HL-60/S4 treated with retinoic acid at 250 ng/mL for 4 days and 3 days (cell line): Measurements from ENCODE around the gene STIM2.

Experiments
- in situ Hi-C: fragments of 300-500 bp; cut with MboI; formaldehyde crosslinking; loops from 2 replicates; pipeline ENCODE4 v1.7.0; 2022; ENCODE audit warnings: low sequenced_read_pairs

Gene STIM2

DNA sequence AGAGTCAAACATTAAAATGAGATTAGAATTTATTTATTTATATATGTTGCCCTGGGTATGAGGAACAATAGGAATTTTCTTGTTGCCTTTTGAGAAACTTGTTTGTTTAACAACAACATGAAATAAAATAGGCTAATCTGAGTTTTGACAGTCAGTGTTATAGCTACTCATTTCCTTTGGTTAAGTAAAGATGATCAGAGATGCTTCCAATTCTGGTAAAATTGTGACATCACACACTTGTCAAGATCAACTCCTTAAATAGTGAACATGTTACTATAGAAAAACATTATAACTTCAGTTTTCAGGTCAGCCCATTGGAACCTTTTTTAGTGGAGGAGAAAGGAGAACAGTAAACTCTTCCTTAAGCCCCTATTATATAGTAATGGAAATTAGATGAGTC lies 136.1 kb downstream of the STIM2 start:
- in situ Hi-C loops, result no loop called here

DNA sequence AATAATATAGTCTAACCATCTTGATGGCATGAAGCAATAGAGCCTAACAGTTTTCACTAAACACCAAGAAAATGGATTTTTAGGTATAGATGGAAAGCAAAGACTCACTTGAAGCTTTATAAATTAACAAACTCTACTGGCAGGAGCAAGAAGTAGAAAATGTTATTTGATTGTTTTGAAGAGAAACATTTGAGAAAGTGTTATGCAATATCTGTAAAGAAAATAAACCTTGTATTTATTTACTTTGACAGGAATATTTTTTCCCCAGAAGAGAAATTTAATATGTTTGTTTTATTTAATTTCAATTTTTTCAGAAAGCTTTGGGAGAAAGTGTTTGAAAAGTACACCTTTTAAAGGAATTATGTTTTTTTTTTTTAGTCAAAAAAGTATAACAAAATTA lies 139.0 kb downstream of the STIM2 start:
- in situ Hi-C loops, result loop anchor here (25.0 kb wide), 3 partner anchors 287 to 1012 kb away; no protein-coding TSS in a partner anchor

DNA sequence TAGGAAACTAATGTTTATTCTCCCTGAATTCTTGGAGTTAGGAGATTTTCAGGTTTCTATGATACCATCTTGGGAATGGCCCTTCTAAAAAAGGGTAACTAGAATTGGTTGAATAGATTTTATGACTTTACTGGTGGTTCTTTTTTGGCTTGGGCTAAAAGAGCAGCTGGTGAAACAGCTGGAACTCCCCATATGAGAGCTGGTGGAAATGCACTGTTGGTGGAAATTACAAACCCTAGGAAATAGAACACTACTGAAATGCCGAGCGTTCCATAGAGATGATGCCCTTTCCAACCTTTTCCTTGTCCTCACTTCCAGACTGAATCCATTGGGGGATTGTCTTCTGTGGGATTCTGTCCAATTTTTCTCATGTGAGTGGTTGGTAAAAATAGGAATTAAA lies 139.5 kb downstream of the STIM2 start:
- in situ Hi-C loops, result loop anchor here (25.0 kb wide), 3 partner anchors 288 to 1013 kb away; no protein-coding TSS in a partner anchor

DNA sequence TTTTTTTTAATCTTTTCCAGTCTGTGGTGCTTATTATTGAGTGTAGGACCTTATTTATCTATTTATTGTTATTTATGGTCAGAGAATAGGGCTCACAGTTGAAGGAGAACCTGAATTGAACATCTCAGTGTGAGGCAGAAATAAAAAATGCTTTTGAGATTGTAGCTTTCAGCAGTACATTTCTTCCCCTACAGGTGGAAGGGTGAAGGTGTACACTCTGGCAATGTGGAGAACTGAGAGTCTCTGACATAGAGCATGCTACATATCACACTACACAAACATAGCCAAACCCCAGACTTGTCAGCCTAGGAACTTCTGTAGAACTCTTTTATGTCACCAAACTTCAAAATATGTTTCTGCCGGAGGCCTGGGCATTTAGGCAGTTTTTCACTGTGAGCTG lies 140.2 kb downstream of the STIM2 start:
- in situ Hi-C loops, result loop anchor here (25.0 kb wide), 3 partner anchors 289 to 1014 kb away; no protein-coding TSS in a partner anchor

DNA sequence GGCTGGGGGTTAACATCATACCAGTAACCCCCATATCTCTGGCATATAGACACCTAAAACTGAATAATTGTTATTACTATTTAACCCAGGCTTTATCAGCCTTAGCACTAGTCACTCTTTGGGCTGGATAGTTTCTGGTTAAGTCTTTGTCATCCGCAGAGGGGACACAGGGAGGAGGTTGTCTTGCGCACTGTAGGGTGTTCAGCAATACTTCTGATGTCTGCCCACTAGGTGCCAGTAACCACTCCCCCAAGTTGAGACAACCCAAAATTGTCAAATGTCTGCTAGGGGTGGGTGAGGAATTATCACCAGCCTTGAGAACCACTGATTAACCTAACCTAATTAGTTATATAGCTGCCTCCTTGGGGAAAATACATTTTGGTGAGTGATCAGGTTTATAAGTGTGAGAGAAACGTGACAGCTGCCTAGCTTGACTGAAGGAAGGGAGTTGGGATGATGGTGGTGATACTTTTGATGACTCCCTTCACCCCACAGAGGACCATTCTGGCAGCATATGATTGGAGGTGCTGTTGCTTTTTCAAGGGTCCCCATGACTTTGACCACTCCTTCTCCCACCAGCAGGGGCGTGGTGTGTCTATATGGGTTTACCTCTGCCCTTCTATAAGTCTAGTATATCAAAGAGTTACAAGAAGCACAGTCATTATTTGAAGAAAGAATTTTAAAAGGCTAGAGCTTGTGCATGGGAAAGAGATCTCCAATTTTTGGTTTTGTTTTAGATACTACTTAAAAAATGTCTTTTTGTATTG lies 140.9 kb downstream of the STIM2 start:
- in situ Hi-C loops, result loop anchor here (25.0 kb wide), 3 partner anchors 289 to 1014 kb away; no protein-coding TSS in a partner anchor

DNA sequence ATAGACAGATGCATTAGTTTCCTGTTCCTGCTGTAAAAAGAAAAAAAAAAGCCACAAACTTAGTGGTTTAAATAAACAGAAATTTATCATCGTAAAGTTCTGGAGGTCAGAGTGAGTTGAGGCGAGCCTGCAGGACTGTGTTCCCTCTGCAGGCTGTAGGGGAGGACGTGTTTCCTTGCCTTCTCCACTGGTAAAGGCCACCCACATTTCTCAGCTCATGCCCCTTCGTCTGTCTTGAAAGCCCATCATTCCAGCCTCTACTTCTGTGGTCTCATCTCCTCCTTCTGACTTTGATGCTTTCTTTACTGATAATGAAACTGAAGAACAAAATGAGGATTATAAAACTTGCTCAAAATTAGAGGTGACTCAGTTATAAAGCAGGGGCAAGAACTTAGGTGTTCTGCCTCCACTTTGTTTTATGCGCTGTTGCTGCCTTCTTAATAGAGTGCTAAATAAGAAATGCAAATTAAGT lies 143.0 kb downstream of the STIM2 start:
- in situ Hi-C loops, result loop anchor here (25.0 kb wide), 3 partner anchors 291 to 1016 kb away; no protein-coding TSS in a partner anchor

DNA sequence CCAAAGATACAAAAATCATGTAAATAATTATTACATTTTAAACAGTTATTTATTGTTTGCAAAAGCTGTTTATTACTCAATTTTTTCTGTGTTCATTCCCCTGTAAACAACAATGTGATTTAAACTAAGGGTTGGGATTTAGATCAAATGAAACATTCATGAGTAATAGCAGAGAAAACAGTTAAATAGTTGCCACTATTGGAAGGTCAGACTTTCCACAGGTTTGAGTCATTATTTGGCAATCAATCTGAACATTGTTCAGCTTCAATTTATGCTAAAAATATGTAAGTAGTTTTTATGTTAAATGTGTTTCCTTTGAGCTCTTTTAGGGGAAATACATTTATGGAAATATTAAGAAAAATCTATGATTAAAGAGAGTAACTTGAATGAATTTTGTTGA lies 144.9 kb downstream of the STIM2 start:
- in situ Hi-C loops, result loop anchor here (25.0 kb wide), 3 partner anchors 293 to 1018 kb away; no protein-coding TSS in a partner anchor

DNA sequence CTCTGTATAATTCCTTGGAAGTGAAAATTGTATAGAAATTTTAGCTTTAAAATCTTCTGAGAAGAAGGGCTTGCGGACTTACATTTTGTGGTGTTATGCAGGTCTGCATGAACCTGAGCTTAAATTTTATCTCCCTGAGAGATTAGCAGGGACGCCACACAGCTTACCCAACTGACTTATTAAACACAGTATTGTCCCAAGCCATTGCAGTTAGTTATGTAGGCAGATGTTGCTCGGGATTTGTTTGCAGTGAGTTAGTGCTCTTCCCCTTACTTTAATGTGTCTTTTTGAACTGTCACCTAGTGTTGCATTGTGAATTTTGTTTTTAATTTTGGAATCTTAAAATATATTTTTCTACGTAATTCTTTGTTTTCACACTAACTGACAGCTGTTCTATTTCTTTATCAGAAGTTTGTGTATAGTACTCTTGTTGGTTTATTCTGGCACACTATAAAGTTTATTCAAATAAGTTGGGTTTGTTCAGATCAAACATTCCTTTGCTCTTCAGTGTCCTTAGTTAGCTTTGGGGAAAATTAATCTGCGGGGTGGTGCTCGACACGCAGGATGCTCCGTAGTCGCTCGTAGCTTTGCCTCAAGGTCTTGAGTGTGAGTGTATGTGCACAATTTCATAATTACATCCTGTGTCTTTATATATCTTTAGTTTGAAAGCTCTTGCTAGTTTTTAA lies 145.4 kb downstream of the STIM2 start:
- in situ Hi-C loops, result loop anchor here (25.0 kb wide), 3 partner anchors 294 to 1019 kb away; no protein-coding TSS in a partner anchor

DNA sequence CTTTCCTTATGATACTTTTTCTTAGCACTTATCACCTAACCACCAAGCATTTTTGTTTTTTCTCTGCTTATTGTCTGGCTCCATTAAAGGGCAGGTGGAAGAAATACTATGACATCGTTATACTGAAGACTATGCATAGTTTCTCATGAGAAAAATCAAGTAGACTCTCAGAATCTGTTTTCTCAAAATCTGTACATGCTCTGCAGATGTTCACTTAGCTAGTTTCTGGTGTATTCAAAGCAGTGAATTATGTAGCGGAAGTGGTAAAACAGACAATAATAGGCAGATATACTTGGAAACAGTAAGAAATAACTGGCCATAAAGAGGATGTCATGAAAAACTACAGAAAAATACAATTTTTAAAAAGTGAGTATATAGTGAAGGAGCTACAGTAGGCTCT lies 146.0 kb downstream of the STIM2 start:
- in situ Hi-C loops, result loop anchor here (25.0 kb wide), 3 partner anchors 294 to 1019 kb away; no protein-coding TSS in a partner anchor

DNA sequence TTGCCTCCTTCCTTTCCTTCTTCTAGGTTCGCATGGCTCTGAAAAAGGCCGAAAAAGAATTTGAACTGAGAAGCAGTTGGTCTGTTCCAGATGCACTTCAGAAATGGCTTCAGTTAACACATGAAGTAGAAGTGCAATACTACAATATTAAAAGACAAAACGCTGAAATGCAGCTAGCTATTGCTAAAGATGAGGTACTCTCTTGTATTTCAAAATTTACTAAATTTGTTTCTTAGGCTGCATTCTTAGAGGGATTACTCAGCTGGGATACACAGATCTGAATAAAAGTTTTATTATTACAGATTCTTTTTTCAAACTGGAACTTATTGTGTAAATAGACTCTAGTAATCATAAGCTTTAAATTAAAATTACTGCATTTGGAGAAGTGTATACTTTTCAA lies 146.9 kb downstream of the STIM2 start:
- in situ Hi-C loops, result loop anchor here (25.0 kb wide), 3 partner anchors 295 to 1020 kb away; no protein-coding TSS in a partner anchor

DNA sequence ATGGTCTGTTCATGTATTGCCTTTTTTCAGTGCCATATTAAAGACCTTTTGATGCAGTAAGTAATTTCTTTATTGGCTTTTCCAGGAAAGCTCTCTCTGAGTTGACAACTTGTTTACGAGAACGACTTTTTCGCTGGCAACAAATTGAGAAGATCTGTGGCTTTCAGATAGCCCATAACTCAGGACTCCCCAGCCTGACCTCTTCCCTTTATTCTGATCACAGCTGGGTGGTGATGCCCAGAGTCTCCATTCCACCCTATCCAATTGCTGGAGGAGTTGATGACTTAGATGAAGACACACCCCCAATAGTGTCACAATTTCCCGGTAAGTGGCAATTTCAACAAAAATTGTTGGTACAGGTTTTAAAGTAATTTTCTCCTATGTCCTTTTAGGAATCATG lies 148.0 kb downstream of the STIM2 start:
- in situ Hi-C loops, result loop anchor here (25.0 kb wide), 3 partner anchors 296 to 1021 kb away; no protein-coding TSS in a partner anchor

DNA sequence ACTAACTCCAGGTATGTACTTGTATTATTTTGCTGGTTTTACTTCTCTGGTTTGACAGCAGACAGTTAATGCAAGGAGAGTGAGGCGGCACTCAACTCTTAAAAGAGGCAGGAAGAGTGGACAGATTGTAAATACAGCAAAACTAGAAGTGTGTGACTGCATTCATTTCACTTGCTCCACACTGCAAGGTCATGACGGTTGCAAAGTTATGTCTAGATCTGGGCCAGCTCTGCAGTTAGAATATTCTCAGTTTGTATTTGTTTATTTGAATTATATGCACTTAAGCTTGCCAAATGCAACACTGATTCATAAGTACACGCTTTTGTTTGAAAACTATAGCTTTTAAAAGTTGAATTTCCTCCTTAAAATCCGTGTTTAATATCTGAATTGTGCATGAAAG lies 148.9 kb downstream of the STIM2 start:
- in situ Hi-C loops, result loop anchor here (25.0 kb wide), 3 partner anchors 297 to 1022 kb away; no protein-coding TSS in a partner anchor

DNA sequence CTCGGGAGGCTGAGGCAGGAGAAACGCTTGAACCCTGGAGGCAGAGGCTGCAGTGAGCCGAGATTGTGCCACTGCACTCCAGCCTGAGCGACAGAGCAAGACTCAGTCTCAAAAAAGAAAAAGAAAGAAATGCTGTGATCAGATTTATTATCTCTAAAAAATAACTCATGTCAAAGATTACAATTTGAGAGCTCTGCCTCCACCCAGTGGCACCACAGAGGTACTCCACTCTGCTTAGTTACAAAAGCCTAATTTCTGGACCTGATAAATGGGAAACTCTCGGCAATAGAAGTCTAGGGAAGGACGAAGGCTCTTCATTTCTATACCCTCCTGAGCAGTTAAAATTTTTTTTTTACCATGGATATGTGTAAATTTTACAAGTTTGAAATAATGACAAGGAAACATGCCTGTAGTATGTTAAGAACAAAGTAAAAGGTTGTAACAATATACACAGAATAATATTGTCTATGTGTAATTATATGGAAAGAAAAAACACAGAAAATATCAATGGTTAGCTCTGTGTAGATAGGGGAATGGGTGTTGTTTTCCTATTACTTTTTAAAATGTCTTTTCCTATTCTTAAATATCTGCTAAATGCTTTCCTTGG lies 149.8 kb downstream of the STIM2 start:
- in situ Hi-C loops, result loop anchor here (25.0 kb wide), 3 partner anchors 298 to 1023 kb away; no protein-coding TSS in a partner anchor

DNA sequence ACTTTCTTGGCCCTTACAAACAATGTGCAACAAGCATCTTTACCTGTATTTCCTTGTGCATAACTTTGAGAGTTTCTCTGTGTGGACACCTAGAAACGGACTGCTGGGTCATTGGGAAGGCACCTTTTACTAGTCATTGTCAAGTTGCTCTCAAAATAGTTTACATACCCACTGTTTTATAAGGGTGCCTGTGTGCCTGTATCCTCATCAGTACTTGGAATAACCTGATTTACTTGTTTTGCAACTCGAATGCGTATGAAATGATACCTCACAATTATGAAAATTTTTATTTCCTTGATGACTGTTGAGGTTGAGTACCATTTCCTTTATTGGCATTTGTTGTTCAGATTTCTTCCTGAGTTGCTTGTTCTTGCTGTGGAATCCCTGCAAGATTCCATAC lies 150.8 kb downstream of the STIM2 start:
- in situ Hi-C loops, result loop anchor here (25.0 kb wide), 3 partner anchors 299 to 1024 kb away; no protein-coding TSS in a partner anchor

DNA sequence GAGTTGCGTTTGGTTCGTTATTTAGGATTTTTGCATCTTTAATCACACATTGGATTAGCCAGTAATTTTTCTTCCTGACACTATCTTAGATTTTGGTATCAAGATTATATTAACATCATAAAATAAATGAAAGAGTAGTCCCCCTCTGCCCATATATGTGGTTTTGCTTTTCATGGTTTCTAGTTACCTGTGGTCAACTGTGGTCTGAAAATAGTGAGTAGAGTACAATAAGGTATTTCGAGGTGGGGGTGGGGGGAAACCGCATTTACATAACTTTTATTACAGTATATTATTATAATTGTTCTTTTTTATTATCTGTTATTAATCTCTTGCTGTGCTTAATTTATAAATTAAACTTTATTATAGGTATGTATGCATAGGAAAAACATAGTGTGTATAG lies 152.4 kb downstream of the STIM2 start:
- in situ Hi-C loops, result loop anchor here (25.0 kb wide), 3 partner anchors 301 to 1026 kb away; no protein-coding TSS in a partner anchor

DNA sequence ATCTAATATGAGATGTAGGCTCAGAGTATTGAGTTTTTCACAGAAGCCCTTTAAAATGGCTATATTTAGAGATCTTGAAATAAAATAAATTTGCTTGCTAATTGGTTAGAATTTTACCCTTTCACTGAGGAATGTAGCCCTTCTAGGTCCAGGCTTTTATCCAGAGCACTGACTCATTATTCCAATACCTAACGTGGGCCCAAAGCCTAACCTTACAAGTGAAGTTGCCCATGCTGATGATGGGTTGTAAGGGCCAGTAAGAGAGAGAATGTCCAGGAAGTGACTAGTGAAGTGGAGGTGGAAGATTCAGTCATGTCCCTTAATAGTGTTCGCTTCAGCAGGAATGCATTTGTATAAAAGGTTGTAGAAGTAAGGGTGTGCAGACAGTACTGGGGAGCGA lies 155.9 kb downstream of the STIM2 start:
- in situ Hi-C loops, result loop anchor here (25.0 kb wide), 3 partner anchors 304 to 1029 kb away; no protein-coding TSS in a partner anchor

DNA sequence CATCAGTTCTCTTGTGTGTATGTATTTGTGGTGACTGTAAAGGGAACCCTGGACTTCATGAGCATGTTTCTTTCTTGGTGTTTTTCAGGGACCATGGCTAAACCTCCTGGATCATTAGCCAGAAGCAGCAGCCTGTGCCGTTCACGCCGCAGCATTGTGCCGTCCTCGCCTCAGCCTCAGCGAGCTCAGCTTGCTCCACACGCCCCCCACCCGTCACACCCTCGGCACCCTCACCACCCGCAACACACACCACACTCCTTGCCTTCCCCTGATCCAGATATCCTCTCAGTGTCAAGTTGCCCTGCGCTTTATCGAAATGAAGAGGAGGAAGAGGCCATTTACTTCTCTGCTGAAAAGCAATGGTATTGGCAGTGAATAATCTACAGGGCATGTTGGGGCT lies 157.0 kb downstream of the STIM2 start:
- in situ Hi-C loops, result loop anchor here (25.0 kb wide), 3 partner anchors 305 to 1030 kb away; no protein-coding TSS in a partner anchor

DNA sequence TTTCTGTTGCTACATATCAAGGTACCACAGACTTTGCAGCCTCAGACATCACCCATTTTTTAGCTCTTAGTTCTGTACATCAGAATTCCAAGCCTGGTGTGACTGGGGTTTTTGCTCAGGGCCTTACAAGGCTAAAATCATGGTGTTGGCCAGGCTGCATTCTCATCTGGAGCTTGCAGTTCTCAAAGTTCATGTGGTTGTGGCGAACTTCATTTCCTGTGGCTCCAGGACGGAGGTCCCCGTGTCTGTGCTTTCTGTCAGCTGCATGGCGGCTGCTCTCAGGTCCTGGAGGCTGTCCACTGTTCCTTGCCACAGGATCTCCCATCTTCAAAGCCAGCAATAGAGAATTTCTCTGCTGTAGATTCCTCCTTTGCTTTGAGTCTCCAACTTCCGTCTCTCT lies 157.4 kb downstream of the STIM2 start:
- in situ Hi-C loops, result loop anchor here (25.0 kb wide), 3 partner anchors 306 to 1031 kb away; no protein-coding TSS in a partner anchor

DNA sequence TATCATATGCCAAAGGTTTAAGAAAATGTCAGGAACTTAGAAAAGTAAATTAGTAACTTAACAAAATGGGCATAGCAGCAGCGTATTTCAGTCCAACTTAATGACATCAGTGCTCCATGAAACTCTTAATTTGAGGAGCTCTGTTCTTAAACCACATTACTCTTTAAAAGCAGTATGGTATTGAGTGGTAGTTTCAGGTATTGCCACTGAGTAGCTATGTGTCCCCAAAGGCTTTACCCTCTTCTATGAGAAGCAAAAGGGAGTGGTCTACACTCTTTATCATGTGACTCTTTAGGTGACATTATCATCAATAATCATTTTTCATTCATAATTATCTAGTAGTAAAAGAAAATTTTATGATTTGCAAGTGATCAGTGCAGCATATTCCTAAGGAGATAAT lies 158.3 kb downstream of the STIM2 start:
- in situ Hi-C loops, result loop anchor here (25.0 kb wide), 3 partner anchors 307 to 1032 kb away; no protein-coding TSS in a partner anchor

DNA sequence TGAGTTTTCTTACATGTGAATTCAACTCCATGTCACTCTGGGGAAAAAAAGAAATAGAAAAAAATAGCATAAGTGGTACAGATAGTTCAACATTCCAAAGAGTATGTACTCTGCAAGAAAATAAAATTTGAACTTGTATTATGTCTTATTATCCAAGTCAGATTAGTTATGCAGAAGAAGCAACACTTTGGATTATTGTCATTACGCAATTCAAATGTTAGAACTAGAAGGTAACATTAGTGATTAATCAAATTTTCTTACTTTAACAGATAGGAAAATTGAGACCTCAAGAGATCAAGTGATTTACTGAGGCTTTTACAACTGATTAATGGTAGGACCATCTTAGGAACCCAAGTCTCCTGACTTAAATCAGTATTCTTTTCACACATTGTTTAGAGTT lies 159.1 kb downstream of the STIM2 start:
- in situ Hi-C loops, result loop anchor here (25.0 kb wide), 3 partner anchors 307 to 1032 kb away; no protein-coding TSS in a partner anchor
